ENCODE measurements around the gene YWHAB. TPM values are rescaled to one million over a fixed set of nuclear protein-coding genes. Genes with fewer than 3 reads are reported as not detected.

Gene YWHAB
- 100 to 1,000 TPM; 119 to 184 (median 143) TPM for total RNA-seq

GRCh38 chr20:44885392-44886265 is at the start of gene YWHAB:
TSS of gene YWHAB (plus strand) at chr20:44885705. CDS start at chr20:44901534, 15,829 bp downstream.
- no peak for TF ChIP-seq CTCF (IDR thresholded peaks at IDR 0.05; ENCODE audit: low read depth)

- no peak for TF ChIP-seq CTCF (IDR thresholded peaks at IDR 0.05; ENCODE audit: low read depth)
Observed at GRCh38 chr20:44836601-44837120, 48.8 kb upstream of the YWHAB start.

GRCh38 chr20:44837946-44838345 is 47.6 kb upstream of the YWHAB start:
- no peak for TF ChIP-seq CTCF (IDR thresholded peaks at IDR 0.05; ENCODE audit: low read depth)

GRCh38 chr20:44838521-44838920 is 47.0 kb upstream of the YWHAB start:
- no peak for TF ChIP-seq CTCF (IDR thresholded peaks at IDR 0.05; ENCODE audit: low read depth)

GRCh38 chr20:44839481-44839880 is 46.0 kb upstream of the YWHAB start:
- TF ChIP-seq CTCF (IDR thresholded peaks at IDR 0.05; ENCODE audit: low read depth): no peak

GRCh38 chr20:44840826-44841225 is 44.7 kb upstream of the YWHAB start:
- TF ChIP-seq CTCF (IDR thresholded peaks at IDR 0.05; ENCODE audit: low read depth): no peak

- no peak for TF ChIP-seq CTCF (IDR thresholded peaks at IDR 0.05; ENCODE audit: low read depth)
Observed at GRCh38 chr20:44841955-44842354, 43.5 kb upstream of the YWHAB start.
